GM19035 (cell line): Measurements from ENCODE around the gene GABBR2.

Source experiments
- ATAC-seq: cut with Tn5 transposase; IDR thresholded peaks from one replicate; pipeline ENCODE4 v1.9.1; 2021; ENCODE audit not compliant: unreplicated experiment

The GABBR2 gene

DNA sequence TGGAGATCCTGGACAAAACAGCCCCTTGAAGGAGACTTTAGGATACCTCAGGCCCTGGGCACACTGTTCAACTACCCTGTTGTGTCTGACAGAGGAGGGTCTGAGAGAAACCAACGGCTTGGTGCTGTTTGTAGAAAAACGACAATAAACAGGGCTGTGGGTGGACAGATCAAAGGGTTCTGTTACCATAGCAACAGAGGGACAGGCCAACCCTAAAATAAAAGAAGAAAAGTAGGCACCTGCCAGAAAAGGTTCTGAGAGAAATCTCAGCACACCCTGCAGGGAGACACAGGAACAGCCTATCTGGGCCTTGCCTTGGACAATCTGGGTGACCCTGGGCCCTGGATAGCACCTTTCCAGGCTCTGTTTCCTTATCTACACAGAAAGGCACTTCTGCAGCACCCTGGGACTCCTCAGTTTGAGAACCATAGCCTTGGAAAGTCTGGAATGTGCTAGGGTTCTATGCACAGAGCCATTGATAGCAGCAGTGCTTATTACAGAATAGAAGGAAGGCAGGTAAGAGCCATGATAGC, 348.5 kb downstream of the GABBR2 start:
- ATAC-seq: no peak

DNA sequence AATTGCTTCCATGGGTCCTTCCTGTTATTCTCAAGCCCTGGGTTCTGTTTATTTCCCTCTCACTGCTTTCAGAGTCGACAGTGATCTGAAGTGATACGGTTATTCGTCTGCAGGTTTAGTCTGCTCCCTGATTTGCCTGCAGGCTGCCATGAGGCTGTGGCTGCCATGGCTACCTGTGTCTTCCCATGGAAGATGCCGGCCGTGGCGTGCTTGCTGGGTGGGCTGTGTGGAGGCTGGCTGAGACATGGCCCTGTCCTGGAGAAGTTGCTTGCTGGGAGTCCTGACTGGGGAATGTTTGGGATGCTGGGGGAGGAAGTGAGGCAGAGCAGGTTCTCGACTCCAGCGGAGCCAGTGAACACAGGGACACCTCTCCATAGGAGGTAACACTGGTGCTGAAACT, 349.2 kb downstream of the GABBR2 start:
- no peak for ATAC-seq

DNA sequence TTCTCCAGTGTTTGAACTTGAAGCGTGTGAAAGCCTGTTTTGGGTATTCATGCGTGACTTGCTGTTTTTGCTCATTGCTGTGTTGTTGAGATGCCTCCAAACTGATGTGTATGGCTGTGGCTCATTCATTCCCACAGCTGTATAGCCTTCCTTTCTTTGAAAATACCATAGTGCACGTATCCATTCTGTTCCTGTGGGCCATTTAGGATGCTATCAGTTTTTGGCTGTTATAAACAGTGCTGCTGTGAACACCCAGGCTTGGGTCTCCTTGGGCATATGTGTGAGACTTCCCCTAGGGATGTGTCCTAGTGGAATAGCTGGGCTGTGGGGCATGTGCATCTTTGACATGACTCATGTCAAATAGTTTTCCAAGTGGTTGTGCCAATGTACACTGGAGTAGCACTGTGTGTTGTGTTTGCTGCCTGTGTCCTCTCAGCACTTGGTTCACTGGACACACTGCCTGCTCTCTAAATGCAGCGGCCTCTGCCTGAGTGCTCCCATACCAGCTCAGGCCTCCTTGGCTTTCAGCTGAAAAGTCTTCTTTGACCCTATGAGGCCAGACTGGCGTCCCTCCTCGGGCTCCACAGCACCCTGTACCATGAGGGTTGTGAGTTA, 350.7 kb downstream of the GABBR2 start:
- ATAC-seq: no peak

DNA sequence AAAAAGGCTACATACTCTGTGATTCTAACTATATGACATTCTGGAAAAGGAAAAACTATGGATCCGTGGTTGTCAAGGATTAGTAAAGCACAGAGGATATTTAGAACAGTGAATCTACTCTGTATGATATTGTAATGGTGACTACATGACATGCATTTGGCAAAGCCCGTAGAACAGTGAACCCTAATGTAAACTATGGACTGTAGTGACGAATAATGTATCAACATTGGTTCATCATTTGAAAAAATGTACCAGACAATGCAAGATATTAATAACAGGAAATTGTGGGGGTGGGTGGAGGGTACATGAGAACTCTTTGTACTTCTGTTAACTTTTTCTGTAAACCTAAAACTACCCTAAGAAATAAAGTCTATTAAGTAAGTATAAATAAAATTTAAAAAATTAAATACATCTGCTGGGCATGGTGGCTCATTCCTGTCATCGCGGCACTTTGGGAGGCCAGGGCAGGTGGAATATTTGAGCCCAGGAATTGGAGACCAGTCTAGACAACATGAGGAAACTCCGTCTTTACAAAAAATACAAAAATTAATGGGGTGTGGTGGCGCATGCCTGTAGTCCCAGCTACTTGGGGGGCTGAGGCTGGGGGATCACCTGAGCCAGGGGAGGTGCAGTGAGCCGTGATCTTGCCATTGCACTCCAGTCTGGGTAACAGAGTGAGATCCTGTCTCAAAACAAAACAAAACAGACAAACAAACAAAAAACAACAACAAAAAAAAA, 351.6 kb downstream of the GABBR2 start:
- ATAC-seq: no peak

DNA sequence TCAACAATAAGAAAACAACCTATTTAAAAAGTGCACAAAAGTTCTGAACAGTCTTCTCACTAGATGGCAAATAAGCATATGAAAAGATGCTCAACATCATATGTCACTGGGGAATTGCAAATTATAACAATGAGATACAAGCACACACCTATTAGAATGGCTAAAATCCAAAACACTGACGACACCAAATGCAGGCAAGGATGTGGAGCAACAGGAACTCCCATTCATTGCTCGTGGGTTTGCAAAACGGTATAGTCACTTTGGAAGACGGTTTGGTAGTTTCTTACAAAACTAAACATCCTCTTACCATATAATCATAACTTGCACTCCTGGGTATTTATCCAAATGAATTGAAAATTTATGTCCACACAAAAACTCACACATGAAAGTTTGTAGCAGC, 352.4 kb downstream of the GABBR2 start:
- no peak for ATAC-seq

DNA sequence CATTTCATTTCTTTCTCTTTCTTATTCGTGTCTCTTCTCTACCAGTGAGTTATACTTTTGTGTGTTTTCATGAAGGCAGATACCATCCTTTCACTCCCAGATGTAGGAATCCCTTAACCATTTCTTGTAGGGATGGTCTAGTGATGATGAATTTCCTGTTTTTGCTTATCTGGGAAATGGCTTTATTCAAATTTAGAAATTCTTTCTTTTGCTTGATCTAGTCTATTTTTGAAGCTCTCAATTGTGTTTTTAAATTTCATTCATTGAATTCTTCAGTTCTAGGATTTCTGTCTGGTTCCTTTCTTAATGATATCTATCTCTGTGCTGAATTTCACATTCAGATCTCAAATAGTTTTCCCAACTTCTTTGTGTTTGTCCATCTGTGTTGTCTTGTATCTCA, 357.4 kb downstream of the GABBR2 start:
- ATAC-seq: no peak

DNA sequence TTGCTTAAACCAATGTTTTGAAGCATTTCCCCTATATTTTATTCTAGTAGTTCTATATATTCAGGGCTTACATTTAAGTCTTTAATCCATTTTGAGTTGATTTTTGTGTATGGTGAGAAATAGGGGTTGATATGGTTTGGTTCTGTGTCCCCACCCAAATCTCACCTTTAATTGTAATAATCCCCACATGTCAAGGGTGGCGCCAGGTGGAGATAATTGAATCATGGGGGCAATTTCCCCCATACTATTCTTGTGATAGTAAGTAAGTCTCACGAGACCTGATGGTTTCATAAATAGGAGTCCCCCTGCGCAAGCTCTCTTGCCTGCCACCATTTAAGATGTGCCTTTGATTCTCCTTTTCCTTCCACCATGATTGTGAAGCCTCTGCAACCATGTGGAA, 361.1 kb downstream of the GABBR2 start:
- no peak for ATAC-seq

DNA sequence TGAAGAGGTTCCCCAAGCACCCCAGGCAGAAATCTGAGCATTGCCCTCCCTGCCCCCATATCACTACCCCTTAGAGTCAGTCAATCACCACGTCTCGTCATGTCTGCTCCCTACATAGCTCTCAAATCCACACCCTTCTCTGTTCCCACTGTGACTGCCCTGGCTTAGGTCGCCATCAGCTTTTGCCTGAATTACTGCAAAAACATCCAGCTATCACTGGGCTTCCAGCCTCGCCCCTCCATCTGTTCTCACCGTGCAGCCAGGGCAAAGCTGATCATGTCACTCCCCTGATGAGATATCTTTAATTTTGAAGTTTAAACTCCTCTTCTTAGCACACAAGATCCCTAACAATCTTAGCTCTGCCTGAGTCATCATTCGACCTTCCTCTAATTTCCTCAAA, 363.7 kb downstream of the GABBR2 start:
- ATAC-seq: no peak

DNA sequence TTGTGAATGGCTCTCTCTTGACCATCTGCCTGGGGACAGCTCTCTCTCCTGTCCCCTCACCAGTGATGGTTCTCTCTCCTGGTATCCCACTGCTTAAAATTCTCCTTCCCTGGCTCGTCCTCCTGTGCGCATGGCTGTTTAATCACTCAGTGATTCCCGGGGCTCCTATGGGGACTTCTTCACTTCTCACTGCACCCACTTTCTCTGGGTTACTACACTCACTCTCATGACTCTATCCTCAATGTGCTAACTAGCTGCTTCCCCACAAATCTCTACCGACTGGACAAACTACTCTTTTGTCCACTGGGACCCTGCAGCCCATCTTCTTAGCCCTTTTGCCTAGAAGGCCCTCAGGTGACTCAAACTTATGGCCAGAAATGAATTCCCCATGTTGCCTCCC, 364.2 kb downstream of the GABBR2 start:
- no peak for ATAC-seq

DNA sequence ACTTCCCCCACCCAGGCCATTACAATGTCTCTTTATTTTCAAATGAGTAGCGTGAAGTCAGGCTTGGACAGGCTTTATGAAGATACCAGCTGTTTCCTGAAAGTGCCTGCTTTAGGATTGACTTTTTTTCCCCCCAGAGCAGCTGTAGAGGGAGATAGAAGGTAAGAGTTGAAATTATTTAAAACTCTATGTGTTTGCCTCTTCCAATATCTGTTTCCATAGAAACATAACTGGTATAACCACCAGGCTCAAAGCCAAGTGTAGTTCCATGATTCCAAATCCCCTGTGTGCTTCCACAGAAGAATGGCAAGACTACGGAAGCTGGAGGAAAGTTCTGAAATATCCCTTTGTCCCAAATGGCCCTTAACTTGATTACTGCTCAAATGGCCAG, 365.9 kb downstream of the GABBR2 start:
- no peak for ATAC-seq

DNA sequence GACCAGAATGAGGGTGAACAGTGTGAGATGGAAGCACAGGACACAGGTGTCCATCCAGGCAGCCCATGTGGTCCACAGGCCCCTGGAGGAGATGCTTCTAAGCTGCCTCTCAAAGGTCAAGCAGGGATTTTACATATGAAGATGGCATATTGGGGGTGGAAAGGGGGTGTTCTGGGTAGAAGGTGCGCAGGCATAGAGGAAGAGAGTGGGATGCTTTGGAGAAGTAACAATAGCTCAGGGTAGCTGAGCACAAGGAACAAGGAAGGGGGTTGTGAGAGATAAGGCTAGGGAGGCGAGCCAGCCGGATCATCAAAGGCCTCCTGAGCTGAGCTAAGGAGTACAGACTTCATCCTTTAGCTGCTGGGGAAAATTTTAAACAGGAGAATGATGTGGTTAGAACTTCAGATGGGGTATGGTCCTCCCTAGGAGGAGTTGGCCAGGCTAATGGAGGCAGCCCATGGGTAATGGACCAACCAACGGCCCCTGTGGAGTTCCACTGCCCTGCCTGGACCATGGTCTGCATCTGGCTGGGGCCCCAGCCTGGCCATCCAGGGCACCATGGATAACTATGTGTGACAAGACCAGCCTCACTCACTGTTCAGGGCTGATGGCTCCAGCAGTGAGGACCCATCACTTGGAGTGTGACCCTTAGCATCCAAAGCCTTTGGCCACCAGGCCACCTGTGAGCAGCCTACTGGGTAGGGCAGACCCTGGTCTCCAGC, 366.5 kb downstream of the GABBR2 start:
- ATAC-seq: no peak

DNA sequence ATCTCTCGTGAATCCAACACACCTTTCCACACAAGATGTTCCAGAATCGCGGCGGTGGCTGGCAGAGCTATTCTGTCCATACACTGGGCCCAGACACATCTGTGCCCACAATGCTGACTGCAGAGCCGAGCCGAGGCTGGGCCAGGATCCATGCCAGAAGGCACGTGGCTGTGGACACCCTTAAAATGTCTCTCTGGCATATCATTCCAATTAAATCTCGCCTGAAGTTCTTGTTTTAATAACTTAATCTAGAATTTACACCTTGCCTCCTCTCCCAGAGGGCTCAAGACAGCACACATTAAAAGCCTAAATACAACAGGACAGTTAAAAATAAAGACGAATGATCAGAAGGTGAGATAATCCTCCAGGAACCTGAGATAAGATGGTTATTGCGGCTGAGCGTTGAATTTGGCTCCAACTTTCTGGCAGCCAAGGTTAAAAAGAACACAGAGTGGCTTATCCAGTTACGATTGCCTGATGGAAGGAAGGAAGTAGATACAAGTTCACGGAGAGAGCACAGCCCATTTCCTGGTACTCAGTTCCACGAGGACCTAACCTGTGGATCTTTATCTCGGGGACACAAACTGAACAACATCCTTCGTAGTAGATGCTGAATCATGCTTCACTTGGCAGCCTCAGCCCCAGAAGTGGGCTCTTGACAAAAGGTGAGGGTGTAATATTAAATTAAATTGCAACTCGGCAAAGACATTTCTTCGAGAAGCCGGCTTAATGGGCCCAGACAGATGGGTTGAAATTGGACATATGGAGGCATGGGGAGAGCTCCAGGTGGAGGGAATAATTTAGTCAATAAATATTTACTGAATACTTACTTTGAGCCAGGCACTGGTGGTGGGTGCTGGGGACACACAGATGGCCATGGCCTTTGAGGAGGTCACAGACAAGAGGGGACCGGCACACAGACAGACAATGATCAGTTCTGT, 367.3 kb downstream of the GABBR2 start:
- no peak for ATAC-seq

DNA sequence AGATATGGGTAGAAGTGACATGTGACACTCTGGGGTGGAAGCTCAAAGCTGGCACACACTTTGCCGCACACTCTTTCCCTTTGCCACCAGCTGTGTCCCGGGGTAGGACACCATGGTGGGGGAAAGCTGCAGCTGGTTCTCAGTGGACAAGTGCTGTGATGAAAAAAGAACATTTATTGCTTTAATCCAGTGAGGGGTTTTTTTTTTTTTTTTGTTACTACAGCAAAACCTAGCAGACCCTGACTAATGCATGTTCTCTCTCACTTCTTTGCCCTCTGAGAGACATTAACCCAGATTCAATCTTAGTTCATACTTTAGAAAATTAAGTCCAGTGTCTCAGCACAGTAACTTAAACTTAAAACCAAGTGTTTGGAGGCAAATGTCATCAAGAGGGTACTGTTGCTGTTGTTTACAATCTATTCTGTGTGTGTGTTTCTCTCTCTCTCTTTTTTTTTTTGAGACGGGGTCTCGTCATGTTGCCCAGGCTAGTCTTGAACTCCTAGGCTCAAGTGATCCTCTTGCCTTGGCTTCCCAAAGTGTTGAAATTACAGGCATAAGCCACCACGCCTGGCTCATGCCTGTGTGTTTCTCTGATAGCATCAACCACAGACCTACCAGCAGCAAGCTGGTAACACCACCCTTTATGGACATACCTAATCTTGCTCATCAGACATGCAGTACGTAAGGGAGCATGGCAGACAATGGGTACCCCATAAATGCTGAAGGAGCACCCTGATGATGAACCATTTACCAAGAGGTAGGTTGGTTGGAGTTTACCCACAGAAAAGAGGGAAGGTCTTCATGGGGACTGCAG, 368.5 kb downstream of the GABBR2 start:
- ATAC-seq: no peak

DNA sequence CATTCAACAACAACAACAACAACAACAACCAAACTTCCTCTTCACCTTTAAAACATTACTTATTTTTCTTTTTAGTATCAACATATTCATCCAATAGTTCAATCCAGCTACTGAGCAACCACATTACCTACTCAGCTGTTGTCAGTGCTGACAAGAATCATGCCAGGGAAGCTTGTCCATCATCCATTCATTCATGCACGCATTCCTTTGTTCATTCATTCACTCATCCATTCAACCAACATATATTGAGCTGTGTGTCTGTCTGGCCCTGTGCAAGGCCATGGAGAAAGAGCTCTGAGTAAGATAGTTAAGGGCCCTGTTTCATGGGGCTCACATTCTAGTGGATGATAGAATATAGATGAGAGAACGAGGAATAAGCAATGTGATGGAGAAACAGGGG, 373.1 kb downstream of the GABBR2 start:
- no peak for ATAC-seq

DNA sequence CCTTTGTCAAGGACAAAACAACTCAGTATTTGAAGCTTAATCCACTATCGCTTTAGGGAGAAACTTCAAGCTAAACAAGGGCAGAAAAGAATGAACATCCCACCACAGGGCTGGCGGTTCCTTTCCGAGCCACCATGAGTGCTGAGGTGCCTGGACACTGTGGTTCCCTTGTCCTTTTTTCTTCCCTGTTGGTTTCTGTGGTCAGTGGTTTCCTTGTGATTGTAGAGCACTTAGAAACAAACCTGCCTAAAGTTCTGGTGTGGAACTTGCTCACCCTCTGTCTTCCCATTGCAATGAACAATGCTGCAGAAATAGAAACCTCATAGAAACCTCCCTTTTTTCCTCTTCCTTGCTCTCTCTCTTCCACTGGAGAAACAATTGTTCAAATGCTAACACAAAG, 373.9 kb downstream of the GABBR2 start:
- ATAC-seq: no peak

DNA sequence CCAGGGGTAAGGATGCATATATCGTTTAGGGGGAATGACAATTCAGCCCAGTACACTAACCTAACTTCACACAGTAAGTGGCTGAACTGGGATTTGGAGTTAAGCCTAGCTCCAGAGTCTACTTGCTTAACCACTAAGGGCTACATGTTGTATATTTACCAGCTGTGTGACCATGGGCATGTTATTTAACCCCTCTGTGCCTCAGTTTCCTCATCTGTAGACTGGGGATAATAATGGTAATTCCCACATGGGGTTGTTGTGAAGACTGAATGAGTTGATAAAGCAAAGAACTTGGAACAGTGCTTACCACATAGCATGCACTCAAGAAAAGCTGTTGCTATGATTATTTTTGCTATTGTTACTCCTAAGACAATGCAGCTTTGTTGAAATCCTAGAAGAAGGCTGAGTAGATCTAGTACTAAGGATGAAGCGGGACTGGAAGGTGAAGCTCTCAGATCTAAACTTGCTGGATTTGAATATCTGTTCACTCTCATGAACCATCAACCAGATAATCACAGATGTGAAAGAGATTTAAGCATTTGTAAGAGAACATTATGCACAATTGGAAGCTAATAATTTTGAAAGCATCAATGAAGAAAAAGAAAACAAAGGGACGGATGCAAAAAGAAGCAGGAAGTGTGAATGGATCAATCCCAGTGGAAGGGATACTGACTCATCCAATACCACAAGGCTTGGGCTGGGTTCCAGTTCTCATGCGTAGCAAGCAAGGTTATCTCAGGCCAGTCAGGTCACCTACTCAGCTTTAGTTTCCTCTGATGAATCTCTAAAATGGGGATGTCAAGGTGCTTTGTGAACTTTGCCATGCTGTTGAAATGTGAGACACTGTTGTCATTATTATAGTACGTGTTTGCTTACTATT, 374.8 kb downstream of the GABBR2 start:
- ATAC-seq: no peak

DNA sequence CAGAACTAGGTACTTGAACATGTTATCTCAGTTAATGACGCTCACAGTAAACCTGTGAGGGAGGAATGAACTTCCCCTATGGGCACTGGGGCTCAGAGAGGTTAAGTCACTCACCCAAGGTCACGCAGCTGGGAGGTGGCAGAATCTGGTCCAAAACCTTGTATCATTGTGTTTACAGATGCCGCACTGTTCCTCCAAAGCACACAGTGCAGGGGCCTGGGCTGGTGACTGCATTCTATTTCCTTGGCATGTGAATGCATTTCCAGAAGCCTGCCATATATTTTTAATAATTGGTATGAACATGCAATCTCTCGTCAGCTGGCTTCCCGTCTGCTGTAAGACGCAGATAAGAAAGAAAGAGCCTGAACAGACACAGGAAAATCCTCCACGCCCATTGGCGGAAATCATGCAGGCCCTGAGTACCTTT, 376.3 kb downstream of the GABBR2 start:
- ATAC-seq: no peak

DNA sequence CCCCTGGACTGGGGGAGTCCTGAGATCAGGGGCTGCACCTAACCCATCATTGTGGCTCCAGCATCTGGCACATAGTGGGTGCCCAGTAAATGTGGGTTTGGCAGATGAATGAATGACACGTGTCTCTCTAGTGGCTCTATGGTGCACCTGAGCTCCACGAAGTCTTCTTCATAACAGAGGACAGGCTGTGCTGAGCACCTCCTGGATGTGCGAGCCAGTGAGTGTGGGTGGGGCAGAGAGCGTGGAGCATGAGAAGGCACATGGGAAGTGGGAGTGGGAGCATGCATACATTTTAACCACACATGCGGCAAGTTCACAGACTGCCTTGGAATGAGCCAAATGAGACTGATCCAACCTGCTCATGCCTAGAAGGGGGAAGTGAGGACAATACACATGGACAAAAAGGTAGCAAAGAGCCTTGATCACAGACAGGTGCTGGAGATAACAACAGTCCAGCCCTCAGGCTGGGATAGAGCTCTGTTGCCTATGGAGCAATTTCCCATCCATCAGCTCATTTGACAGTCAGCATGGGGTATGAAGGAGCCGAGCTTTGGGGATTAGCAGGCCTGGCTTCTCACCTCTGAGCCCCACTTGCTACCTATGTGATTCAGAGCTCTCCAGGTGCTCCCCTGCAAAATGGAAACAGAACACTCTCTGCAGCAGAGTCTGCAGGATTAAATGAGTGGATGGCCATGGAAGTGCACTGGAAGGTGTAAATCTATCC, 377.0 kb downstream of the GABBR2 start:
- ATAC-seq: no peak
